Erythroblast (primary cell): ENCODE measurements around the gene HTRA1.

Source experiments
- DNase-seq, 2 experiments: peaks; one replicate each; lab custom pipeline; 2025; lab: John Stamatoyannopoulos, UW
- GATA1 ChIP-seq: IDR thresholded peaks from 2 replicates; pipeline ENCODE4 v1.6.1; 2011; ENCODE audit warnings: low read depth, mild to moderate bottlenecking, control low read depth, low read length, moderate library complexity
- POLR2A ChIP-seq: IDR thresholded peaks from 2 replicates; pipeline ENCODE4 v1.6.1; 2011; ENCODE audit warnings: mild to moderate bottlenecking, low read length

HTRA1 gene

DNA sequence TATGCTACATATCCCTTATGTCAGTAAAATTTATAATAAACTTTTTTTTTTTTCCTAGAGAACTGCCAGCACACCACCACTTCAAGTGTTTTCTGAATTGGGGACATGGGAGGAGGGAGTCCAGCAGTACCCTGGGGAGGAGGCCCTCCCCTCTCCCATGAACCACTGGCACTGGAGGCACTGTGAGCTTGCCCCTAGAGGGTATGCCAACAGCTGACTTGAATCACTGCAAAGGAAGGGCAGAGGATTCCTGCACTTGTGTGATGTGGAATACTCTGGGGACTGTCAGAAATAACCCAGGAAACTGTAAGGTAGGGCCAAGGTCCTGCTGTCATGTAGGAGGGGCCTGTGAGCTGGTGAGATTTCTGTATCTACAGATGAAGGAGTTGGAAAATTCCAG, 15.4 kb upstream of the HTRA1 start:
- DNase-seq = no peak
- no peak for TF ChIP-seq GATA1
- TF ChIP-seq POLR2A = no peak

DNA sequence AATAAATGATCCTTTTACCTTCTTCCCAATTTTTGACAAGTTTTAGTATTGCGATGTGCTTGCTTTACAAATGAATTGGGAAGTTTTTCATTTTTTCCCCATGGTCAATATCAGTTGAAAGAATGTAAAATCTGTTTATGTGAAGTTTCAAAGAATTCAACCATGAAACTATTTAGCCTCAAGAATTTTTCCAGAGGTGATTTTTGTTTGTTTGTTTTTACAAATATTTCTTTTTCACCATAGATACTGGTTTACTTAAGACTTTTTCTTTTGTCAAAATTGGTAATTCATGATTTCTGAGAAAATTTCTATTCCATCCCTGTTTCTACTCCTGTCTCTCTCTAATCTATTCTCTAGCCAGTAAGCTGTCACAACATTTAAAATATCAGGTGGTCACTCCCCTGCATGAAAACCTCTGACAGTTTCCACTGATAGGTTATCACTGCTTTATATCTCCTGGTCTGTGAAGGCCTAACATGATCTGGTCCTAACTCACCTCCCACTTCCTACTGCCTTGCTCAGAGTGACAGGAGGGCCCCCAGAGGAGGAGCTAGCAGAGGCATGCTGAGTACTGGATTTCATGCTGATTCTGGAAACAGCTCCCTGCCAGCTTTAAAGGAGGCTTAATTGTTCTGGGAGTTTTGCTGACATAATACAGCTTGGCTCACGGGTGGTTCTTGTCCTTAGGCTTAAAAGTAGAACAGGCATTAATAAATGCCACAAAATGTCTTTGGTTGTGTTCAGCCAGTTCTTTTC, 14.5 kb upstream of the HTRA1 start:
- TF ChIP-seq GATA1 (no peak), POLR2A (no peak)
- no peak for DNase-seq

DNA sequence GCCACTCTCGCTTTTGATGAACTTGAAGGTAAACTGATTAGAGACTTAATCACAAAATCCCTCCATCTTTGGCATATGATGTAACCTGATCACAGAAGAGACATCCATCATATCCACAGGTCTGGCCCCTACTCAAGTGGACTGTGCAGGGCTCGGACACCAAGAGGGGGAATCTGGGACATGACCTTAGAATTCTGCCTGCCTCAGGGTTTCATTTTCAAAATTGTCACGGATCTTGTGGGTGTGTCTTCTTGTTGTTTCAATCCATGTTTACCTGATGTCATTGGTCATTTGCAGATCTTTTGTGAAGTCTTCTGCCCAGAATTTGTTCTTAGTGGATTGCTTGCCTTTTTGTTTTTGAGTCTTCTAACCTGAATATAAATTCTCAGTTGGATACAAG, 12.8 kb upstream of the HTRA1 start:
- TF ChIP-seq GATA1 (no peak), POLR2A (no peak)
- DNase-seq = no peak

DNA sequence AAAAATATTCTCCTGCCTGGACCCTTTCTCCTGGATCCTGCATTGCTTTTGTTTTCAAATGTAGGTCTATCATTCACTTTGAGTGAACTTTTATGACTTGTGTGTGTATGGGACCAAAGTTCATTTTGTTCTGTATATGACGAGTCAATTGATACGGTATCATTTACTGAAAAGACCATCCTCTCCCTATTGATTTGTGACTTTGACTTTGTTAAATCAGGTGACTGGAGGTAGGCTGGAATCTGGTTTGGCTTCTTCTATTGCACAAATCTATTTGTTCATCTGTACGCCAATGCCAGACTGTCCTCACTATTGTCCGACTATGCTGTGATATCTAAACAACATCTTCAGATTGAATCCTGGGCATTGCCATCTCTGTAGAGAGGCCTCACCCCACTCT, 12.2 kb upstream of the HTRA1 start:
- TF ChIP-seq POLR2A = no peak
- no peak for TF ChIP-seq GATA1
- no peak for DNase-seq

DNA sequence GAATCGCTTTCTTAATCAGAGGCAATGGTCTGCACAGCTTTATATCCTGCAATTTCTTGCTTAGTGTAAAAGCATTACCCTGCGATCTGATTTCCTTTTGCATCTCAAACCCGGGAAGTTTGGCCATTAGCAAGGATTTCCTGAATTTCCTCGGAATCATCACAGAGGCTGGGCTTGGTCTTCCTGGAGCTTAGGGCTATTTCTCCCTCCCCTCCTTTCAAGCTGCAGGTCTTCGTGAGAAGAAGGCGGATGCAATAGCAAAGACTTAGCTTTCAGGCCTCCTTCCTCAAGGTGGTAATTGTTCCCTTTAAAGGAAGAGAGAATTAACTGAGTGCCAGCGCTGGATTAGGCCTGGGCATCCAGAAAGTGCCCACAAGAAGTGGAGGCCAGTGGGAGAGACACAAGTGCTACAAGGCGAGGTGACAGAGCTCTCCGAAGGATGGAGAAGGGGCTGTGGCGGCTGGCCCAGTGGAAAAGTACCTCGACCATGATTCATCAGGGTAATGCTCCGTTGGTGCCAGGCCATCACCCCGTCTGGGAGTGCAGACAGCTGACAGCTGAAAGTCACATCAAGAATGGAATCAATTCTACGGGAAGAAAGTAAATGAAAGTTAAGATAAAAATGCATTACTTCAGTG, 10.9 kb upstream of the HTRA1 start:
- TF ChIP-seq POLR2A (no peak), GATA1 (no peak)
- no peak for DNase-seq

DNA sequence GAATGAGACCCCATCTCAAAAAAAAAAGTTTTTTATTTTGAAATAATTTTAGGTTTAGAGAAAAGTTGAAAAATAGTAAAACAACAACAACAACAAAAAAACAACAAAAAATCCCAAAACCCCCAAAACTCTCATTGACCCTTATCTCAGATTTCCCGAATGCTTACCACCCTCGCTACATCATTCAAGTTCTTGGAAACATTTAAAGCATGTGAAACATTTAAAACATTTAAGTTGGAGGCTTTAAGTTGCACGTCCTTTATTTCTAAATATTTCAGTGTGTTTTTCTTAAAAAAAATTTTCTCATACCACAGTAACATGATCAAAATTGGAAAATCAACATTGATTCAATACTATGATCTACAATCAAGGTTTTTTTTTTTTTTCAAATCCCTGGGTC, 7.3 kb upstream of the HTRA1 start:
- no peak for TF ChIP-seq POLR2A
- no peak for DNase-seq

DNA sequence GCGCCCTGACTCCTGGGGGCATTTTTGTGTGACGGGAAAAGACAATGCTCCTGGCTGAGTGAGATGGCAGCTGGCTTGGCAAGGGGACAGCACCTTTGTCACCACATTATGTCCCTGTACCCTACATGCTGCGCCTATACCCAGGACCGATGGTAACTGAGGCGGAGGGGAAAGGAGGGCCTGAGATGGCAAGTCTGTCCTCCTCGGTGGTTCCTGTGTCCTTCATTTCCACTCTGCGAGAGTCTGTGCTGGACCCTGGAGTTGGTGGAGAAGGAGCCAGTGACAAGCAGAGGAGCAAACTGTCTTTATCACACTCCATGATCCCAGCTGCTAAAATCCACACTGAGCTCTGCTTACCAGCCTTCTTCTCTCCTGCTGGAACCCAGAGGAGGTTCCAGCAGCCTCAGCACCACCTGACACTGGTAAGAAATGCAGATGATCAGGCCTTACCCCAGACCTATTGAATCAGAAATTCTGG, 6.7 kb upstream of the HTRA1 start, which contains the start of gene ARMS2:
TSS of gene ARMS2 (plus strand) at position 51 of the 478 bp plus-strand sequence. CDS start at position 126, 75 bp downstream.
- DNase-seq = no peak
- TF ChIP-seq POLR2A (no peak), GATA1 (no peak)

DNA sequence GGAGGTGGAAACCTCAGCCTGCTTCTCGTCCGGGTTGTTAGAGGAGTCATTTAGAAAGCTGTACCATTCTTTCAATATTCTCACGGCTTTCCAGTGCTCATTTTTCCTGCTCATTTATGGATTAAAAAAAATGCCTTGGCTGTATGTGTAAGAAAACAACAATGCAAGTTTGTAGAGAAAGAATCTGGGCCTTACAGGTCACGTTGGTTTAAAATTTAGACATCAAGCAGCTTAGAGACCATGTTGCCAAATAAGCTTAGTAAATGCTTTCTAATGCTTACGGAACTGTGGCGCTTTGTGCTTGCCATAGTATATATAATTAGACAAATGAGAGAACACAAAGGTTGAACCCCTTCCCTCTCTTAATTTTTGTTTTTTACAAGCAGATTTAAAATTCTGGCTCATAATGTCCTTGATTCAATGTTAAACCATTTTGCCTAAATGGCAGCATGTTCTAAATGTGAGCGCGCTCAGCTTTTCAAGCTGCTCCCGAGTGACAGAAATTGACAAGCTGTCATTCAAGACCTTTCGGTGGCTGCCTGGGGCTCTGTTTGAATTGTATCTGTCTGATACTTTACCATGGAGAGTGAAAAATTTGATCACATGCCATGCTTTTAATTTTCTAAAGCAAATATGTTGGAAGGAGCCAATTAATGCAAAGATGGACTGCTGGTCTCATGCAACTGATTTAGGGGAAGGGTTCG, 5.8 kb upstream of the HTRA1 start:
- DNase-seq = no peak

DNA sequence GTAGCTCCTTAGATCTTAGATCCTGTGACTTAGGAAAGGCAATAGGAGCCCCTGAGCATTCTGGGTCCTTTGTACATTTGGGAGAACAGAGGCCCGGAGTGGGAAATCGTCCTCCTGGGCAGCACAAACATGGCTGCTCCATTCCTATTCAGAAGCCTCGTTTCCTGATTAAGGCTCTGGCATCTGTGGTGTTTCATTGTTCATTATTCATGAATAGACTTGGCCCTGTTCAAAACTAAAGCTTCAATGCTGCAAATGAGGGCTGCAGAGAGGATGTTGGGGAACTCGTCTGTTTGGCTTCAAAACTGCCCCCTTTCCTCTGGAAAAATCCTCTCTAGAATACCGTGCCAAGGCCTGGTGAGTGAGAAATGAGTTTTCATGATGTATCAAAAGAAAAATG, 3.4 kb upstream of the HTRA1 start:
- no peak for TF ChIP-seq GATA1
- TF ChIP-seq POLR2A = no peak
- DNase-seq = no peak

More for the DNA sequence above, 5.8 kb upstream of the HTRA1 start:
- TF ChIP-seq POLR2A = no peak

DNA sequence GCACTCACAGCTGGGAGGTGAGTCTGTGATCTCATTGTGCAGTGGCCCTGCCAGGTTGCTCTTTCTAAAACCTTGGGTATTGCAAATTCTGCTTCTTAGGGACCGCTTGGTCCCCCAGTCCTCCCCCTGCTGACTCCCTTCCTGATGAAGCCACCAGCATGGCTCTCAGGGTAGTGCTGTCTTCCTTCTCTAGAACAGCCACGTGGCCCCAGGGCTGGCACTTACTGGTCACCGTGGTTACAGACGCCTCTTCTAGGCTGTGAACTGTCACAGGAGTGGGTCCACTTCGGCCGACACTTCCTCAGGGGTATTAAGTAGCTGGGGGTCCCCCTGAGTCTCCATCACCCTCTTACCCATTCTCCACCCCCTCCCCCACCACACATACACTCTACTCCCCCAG, 2.7 kb upstream of the HTRA1 start:
- DNase-seq = no peak
- TF ChIP-seq GATA1 = no peak
- no peak for TF ChIP-seq POLR2A

DNA sequence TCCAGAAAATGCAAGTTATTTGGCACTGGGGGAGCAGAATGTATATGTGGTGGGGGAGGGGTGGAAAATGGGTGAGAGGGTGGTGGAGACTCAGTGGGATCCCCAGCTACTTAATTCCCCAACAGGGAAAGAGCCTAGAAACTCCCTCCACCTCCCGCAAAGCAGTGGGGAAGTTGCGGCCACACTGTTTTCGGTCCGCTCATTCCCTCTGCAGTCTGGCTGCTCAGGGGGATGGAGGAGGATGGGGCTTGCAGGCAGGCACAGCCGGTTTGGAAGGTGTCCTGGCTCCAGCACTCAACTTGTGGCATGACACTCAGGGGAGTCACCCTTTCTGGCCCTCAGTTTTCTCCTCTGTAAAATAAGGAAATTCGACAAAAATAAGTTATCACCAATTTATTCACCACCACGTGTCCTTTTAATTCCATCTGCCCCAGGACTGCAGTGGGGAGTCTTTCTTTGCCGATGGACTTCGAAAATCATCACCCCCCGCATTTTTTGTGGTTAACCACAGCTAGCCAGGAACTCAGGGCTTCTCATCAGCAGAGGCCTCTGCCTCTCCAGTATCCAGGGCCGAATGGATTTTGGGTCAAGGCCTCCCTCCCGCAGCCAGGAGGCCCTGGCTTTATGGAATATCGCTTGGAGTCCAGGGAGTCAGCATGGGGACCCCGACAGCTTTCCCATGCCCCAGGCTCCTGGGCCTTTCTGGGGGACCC, 1.6 kb upstream of the HTRA1 start:
- no peak for DNase-seq
- TF ChIP-seq GATA1 = no peak

DNA sequence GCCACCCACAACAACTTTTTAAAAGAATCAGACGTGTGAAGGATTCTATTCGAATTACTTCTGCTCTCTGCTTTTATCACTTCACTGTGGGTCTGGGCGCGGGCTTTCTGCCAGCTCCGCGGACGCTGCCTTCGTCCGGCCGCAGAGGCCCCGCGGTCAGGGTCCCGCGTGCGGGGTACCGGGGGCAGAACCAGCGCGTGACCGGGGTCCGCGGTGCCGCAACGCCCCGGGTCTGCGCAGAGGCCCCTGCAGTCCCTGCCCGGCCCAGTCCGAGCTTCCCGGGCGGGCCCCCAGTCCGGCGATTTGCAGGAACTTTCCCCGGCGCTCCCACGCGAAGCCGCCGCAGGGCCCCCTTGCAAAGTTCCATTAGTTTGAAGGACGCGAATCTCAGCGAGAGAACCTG, 461 bp upstream of the HTRA1 start:
- no peak for DNase-seq
- no peak for TF ChIP-seq GATA1

DNA sequence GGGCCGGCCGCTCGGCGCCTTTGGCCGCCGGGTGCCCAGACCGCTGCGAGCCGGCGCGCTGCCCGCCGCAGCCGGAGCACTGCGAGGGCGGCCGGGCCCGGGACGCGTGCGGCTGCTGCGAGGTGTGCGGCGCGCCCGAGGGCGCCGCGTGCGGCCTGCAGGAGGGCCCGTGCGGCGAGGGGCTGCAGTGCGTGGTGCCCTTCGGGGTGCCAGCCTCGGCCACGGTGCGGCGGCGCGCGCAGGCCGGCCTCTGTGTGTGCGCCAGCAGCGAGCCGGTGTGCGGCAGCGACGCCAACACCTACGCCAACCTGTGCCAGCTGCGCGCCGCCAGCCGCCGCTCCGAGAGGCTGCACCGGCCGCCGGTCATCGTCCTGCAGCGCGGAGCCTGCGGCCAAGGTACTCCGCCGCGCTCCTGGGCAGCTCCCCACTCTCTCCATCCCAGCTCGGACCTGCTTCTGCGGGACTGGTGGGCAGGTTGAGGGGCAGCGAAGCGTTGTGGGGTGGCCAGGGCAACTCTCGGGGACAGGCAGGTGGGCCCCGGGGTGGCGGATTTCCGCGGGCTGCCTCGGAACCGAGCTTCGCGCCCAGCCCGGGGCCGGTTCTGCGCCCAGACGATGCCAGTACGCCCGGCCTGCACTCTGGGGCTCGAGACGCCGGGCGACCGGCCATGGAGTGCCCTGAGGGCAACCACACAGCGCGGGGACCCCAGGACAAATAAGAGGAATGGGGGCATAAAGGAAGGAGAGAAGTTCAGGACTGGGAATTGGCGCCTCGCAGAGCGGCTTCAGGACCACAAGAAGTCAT, 578 bp downstream of the HTRA1 start:
- TF ChIP-seq POLR2A (no peak), GATA1 (no peak)
- DNase-seq = no peak
